C4-2B (cell line): ENCODE measurements around the gene BNC1.

Source experiments
- CTCF ChIP-seq: fragments of 450-650 bp; conservative IDR thresholded peaks from 2 replicates; pipeline ENCODE4 v1.5.1; 2017; ENCODE audit warnings: mild to moderate bottlenecking
- ZFX ChIP-seq: fragments of 450-650 bp; IDR thresholded peaks from 2 replicates; pipeline ENCODE4 v1.6.1; 2017

- TF ChIP-seq CTCF (no peak), ZFX (no peak)
Measured at GRCh38 chr15:83327041-83327440, 42.6 kb upstream of the BNC1 start.
